ENCODE measurements around the gene PGGHG. TPM values are rescaled to one million over a fixed set of nuclear protein-coding genes. Genes with fewer than 3 reads are reported as not detected.

PGGHG gene
- total and polyA plus RNA-seq, 10 donors, result 53.4 to 250 (median 131) TPM

DNA sequence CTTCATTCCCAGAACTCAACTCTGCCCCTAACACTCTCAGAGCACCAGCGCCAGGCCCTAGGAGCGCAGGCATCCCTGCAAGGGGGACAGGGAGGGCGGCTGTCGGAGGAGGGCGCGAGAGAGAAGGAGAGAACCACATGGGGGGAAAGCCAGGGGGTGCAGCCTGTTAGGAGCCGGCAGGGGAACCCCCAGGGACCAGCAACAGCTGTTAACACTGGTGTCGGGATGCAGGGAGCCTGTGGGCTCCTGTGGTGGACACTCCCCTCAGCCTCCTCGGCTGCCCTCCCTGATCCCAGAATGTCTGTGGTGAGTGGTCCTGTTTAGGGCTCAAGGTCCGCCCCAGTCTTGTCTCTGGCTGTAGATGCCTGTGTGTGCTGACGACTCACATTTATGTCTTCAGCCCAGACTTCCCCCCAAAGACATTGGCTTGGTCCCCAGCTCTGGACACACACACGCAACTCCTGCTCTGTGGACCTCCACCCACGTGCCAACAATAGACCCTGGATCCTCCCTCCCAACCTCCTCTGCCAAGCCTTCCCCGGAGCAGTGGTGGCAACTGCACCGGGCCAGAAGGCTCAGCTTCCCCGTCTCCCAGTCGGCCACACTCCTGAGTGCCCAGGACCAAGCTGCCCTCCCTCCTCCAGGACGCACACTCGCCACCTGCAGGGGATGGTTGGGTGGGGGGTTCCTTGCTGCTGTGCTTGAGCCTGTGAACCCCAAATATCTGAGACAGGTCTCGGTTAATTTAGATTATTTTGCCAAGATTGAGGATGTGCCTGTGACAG, 11.2 kb downstream of the PGGHG start:
- intact Hi-C loops (cut with DNase I; ENCODE audit: low total_unique reads), result no loop called here
- no peaks in the 10 kb centered on the region for H3K9me3 ChIP-seq
- DNase-seq, result peak; percentile 73
- H3K36me3 ChIP-seq, result peaks cover 0 to 9% (median 2%) of the 10 kb centered on the region in 6 donors
- H3K4me1 ChIP-seq, result peaks cover 0 to 72% (median 29%) of the 10 kb centered on the region in 6 donors
- H3K27ac ChIP-seq, result no peak overlapping the region
- peaks cover 0 to 34% (median 8%) of the 10 kb centered on the region in 7 donors for H3K27me3 ChIP-seq (replicated peaks in 1 of 7)
- 24 to 44% (median 37%) methylated on average over 20 of the region's 20 CpGs for WGBS, 5 donors
- H3K4me3 ChIP-seq, result no peak overlapping the region
- TF ChIP-seq POLR2A (IDR thresholded peaks at IDR 0.05) (no peak), POLR2AphosphoS5 (IDR thresholded peaks at IDR 0.05) (peak; percentile 7 to 49 (median 18))
- TF ChIP-seq, protein P1, sequence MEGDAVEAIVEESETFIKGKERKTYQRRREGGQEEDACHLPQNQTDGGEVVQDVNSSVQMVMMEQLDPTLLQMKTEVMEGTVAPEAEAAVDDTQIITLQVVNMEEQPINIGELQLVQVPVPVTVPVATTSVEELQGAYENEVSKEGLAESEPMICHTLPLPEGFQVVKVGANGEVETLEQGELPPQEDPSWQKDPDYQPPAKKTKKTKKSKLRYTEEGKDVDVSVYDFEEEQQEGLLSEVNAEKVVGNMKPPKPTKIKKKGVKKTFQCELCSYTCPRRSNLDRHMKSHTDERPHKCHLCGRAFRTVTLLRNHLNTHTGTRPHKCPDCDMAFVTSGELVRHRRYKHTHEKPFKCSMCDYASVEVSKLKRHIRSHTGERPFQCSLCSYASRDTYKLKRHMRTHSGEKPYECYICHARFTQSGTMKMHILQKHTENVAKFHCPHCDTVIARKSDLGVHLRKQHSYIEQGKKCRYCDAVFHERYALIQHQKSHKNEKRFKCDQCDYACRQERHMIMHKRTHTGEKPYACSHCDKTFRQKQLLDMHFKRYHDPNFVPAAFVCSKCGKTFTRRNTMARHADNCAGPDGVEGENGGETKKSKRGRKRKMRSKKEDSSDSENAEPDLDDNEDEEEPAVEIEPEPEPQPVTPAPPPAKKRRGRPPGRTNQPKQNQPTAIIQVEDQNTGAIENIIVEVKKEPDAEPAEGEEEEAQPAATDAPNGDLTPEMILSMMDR (IDR thresholded peaks at IDR 0.05 in 8 of 11, conservative IDR thresholded peaks at IDR 0.05 in 3 of 11), result peak in 1 of 11 experiments; percentile 38

DNA sequence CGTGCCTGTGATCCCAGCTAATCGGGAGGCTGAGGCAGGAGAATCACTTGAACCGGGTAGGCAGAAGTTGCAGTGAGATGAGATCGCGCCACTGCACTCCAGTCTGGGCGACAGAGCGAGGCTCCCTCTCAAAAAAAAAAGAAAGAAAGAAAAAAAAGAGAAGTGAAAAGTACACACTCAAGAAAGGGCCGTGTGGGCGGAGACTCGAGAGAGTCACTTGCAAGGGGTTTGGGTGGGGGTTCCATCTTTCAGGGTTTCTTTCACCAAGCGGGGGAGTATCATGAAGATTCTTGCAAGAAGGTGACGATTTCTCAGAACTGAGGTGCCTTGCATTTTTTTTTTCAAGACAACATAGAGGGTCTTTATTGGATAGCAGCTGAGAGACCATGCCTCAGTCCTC, 14.4 kb downstream of the PGGHG start:
- peaks cover 0 to 22% (median 8%) of the 10 kb centered on the region in 7 donors for H3K27me3 ChIP-seq (replicated peaks in 1 of 7)
- no peak overlapping the region for H3K4me3 ChIP-seq
- no peaks in the 10 kb centered on the region for H3K36me3 ChIP-seq
- H3K9me3 ChIP-seq, result no peaks in the 10 kb centered on the region
- intact Hi-C loops (cut with DNase I; ENCODE audit: low total_unique reads), result no loop called here
- H3K4me1 ChIP-seq, result peaks cover 7 to 81% (median 42%) of the 10 kb centered on the region in 6 donors
- H3K27ac ChIP-seq, result peak overlapping the region in 2 of 8 donors; percentile 11 to 18
- WGBS, 5 donors, result 54 to 68% (median 64%) methylated on average over 12 of the region's 12 CpGs
- peak; percentile 79 for DNase-seq
- TF ChIP-seq, protein P1 (IDR thresholded peaks at IDR 0.05 in 8 of 11, conservative IDR thresholded peaks at IDR 0.05 in 3 of 11), result no peak
- TF ChIP-seq POLR2A (IDR thresholded peaks at IDR 0.05), result no peak
- TF ChIP-seq POLR2AphosphoS5 (IDR thresholded peaks at IDR 0.05), result no peak

DNA sequence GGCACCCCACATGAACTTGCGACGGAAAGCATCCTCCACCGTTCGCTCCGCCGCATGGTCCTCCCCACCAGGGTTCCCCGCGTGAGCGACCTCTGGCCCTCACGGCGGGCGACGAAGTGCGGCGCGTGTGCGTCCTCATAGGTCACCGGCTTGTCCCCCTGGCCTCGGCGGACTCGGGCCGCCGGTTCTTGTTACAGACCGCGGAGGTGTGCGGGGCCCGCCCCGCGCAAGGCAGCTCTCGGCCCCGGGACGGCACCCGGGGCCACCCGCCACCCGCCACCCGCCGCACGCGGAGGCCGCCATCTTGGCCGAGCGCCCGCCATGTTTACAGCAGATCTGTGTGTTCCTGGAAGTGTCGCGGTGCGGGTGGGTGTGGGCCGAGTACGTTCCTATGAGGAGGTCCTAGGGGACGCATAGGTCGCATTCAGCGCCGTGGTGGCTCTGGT, 15.2 kb downstream of the PGGHG start:
- Histone ChIP-seq H3K27me3 (replicated peaks in 1 of 7) (peaks cover 0 to 14% (median 8%) of the 10 kb centered on the region in 7 donors), H3K27ac (peak overlapping the region in 3 of 8 donors; percentile 11 to 97 (median 18)), H3K4me1 (peaks cover 7 to 78% (median 41%) of the 10 kb centered on the region in 6 donors), H3K4me3 (no peak overlapping the region), H3K9me3 (no peaks in the 10 kb centered on the region), H3K36me3 (peaks cover 0 to 1% (median 0%) of the 10 kb centered on the region in 6 donors)
- intact Hi-C loops (cut with DNase I; ENCODE audit: low total_unique reads), result no loop called here
- WGBS, 5 donors, result 82 to 96% (median 85%) methylated on average over 33 to 52 of the region's 52 CpGs
- DNase-seq, result peak; percentile 84
- TF ChIP-seq, protein P1 (IDR thresholded peaks at IDR 0.05 in 8 of 11, conservative IDR thresholded peaks at IDR 0.05 in 3 of 11), result no peak
- TF ChIP-seq POLR2AphosphoS5 (IDR thresholded peaks at IDR 0.05) (no peak), POLR2A (IDR thresholded peaks at IDR 0.05) (no peak)

All from spleen (tissue), 11 donors.